Measurements from ENCODE around the gene TMEM258.

The TMEM258 gene

GRCh38 chr11:61774411-61774810 is 18.0 kb downstream of the TMEM258 start:
- no peak for DNase-seq

- no peak for DNase-seq
Measured at GRCh38 chr11:61773809-61774208, 18.6 kb downstream of the TMEM258 start.

GRCh38 chr11:61773356-61773755 is 19.0 kb downstream of the TMEM258 start:
- no peak for DNase-seq

- no peak for DNase-seq
Measured at GRCh38 chr11:61771985-61772455, 20.4 kb downstream of the TMEM258 start.

GRCh38 chr11:61771195-61771894 is 21.1 kb downstream of the TMEM258 start:
- no peak for DNase-seq

GRCh38 chr11:61769946-61770683 is 22.3 kb downstream of the TMEM258 start:
- no peak for DNase-seq

- no peak for DNase-seq
Measured at GRCh38 chr11:61769169-61769920, 23.1 kb downstream of the TMEM258 start.

- DNase-seq, result no peak
Measured at GRCh38 chr11:61768376-61769076, 23.9 kb downstream of the TMEM258 start.

GRCh38 chr11:61766353-61766841 is 26.0 kb downstream of the TMEM258 start:
- no peak for DNase-seq

GRCh38 chr11:61765550-61766253 is 26.7 kb downstream of the TMEM258 start:
- no peak for DNase-seq

- no peak for DNase-seq
Measured at GRCh38 chr11:61764606-61765260, 27.7 kb downstream of the TMEM258 start.

GRCh38 chr11:61763930-61764605 is 28.3 kb downstream of the TMEM258 start:
- DNase-seq, result no peak

- DNase-seq, result no peak
Measured at GRCh38 chr11:61762798-61763197, 29.6 kb downstream of the TMEM258 start.

GRCh38 chr11:61762223-61762615 is 30.2 kb downstream of the TMEM258 start:
- no peak for DNase-seq

GRCh38 chr11:61761440-61762222 is 30.8 kb downstream of the TMEM258 start:
- no peak for DNase-seq

GRCh38 chr11:61760946-61761345 is 31.5 kb downstream of the TMEM258 start:
- no peak for DNase-seq

- DNase-seq, result no peak
Measured at GRCh38 chr11:61757213-61757862, 35.1 kb downstream of the TMEM258 start.

- DNase-seq, result no peak
Measured at GRCh38 chr11:61756452-61757212, 35.8 kb downstream of the TMEM258 start.

- DNase-seq, result no peak
Measured at GRCh38 chr11:61756147-61756451, 36.3 kb downstream of the TMEM258 start.

All from NCI-H2029 treated with DMSO at 0.1 percent for 48 hours (cell line).